Fibroblast of pulmonary artery (primary cell): Measurements from ENCODE around the gene CACNB4.
"Not testable (repeated sequence)": the region's sequence is repeated elsewhere in the genome, so short reads cannot be mapped to it uniquely, and the experiment has no call there.

ENCODE experiments used
- DNase-seq: peaks from one replicate; pipeline ENCODE4 v3.0.0-alpha.2; 2010; ENCODE audit warnings: low read depth
- H3K4me3 ChIP-seq: replicated peaks from 2 replicates; pipeline ENCODE4 v1.5.1; 2011; ENCODE audit warnings: low read depth, mild to moderate bottlenecking, control low read depth, low read length, moderate library complexity
- TF ChIP-seq, protein P1 (sequence below): IDR thresholded peaks from 2 replicates; pipeline ENCODE4 v1.5.1; 2011; ENCODE audit warnings: mild to moderate bottlenecking, control low read depth, low read length, inconsistent platforms; ENCODE audit errors: missing control alignments

The CACNB4 gene

DNA sequence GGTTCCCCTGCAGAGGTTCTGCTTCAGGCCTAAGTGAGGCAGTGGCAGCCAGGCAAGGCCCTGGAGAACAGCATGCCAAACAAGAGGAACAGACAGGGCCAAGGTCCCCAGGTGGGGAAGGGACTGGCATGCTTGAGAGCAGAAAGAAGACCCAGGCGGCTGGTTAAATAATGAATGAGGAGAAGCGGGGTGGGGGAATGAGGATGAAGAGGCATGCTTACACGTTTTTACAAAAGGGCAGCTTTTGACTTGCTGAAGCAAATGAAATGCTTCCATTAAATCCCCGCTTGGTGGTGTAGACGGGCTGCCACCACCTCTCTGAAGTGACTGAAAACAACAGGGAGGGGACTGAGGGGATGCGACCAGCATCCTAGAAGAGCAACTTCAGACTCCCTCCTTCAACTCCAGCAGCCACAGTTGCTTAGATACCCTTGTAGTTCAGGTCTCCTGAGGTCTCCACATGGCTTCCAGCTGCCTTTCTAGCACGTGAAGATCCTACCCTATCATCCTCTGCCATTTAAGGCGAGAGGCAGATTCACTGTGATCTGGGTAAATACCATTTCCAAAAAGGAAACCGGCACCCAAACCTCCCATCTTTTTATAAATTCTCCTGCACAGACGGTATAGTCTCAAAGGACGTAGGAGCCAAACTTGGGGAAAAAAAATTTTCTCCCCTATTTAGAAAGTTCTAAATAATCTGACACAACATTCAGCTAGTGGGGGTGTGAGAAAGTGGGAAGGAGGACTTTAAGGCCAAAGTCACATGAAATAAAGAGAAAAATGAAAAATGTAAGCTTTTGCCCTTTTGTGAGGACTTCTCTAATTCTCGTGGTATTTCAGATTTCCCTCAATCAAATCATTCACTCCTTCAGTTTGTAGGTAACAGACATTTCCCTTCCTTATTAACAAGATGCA lies 65.6 kb downstream of the CACNB4 start:
- H3K4me3 ChIP-seq = no peak overlapping the region
- TF ChIP-seq, protein P1, sequence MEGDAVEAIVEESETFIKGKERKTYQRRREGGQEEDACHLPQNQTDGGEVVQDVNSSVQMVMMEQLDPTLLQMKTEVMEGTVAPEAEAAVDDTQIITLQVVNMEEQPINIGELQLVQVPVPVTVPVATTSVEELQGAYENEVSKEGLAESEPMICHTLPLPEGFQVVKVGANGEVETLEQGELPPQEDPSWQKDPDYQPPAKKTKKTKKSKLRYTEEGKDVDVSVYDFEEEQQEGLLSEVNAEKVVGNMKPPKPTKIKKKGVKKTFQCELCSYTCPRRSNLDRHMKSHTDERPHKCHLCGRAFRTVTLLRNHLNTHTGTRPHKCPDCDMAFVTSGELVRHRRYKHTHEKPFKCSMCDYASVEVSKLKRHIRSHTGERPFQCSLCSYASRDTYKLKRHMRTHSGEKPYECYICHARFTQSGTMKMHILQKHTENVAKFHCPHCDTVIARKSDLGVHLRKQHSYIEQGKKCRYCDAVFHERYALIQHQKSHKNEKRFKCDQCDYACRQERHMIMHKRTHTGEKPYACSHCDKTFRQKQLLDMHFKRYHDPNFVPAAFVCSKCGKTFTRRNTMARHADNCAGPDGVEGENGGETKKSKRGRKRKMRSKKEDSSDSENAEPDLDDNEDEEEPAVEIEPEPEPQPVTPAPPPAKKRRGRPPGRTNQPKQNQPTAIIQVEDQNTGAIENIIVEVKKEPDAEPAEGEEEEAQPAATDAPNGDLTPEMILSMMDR = no peak
- DNase-seq = no peak

DNA sequence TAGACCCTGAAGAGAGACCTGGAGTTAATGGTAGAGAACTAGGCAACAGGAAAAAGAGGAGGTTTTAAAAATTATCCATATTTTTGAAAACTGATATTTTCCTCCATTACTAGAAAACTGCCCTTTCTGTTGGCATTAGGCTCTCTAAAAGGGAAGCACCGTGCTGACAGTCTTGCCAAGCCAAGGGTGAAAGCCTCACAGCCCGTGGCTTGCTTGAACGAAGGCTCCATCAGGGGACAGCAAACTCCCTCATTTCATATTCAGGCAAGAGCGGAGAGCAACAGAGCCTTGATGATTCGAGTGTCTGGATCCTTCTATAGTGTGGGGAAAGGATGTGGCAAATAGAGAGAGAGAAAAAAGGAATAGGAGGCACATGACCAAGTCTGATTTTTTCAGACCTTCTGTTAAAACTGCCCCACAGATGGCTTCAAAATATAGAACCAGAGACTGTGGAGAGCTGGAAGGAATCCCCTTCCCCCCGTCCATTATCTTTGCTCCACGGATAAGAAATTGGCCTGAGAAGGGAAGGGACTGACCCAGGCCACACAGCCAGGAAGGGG lies 67.0 kb downstream of the CACNB4 start:
- TF ChIP-seq, protein P1 = no peak
- DNase-seq = no peak
- no peak overlapping the region for H3K4me3 ChIP-seq

DNA sequence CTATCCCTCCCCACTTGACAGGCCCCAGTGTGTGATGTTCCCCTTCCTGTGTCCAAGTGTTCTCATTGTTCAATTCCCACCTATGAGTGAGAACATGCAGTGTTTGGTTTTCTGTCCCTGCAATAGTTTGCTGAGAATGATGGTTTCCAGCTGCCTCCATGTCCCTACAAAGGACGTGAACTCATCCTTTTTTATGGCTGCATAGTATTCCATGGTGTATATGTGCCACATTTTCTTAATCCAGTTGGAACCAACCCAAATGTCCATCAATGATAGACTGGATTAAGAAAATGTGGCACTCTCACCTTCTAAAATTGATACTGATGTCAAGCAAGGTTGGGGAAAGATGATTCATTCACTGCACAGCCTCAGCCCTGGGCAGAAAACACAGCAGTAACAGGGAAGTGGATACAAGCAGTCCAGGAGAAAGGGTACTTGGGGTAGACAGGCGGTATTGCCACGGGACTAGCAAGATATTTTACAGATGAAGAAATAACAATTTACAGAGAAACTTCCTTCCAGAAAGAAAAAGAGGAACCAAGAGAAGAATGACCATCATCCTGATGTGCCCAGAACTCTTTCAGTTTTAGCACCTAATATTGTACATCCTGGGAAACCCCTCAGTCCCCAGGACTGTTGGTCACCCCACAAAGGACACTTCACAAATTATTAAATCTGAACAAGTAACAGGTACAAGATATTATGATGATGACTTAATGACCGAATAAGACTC lies 68.1 kb downstream of the CACNB4 start:
- not testable (repeated sequence) for H3K4me3 ChIP-seq, DNase-seq

DNA sequence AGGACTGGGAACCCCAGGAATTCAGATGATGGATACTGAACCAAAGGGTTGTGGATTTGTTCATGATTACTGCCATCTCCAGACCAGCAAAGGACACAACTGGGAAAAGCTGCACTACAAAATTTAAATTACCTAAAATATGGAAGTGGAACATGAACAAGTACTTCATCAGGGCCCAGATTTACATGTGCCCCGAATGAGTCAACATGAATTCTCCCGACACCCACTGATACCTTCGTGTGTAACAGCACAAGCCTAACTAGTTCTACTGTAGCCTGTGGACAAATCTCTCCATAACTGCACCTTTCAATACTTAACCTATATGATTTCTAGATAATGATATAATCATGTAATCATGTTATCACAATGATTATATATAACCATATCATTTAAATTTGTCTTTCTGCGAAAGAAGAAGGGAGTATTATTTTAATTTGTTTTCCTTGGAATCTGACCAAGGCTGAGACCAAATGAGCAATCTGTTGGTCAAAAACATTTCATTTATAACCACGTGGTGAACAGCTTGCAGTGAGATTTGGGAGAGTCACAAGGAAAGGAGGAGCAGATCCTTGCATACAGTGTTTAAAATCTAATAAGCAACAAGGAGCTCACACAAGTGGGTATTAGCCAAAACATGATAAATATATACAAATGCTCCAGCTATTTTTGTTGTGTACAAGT lies 70.5 kb downstream of the CACNB4 start:
- DNase-seq = peak; percentile 13
- TF ChIP-seq, protein P1 = no peak

DNA sequence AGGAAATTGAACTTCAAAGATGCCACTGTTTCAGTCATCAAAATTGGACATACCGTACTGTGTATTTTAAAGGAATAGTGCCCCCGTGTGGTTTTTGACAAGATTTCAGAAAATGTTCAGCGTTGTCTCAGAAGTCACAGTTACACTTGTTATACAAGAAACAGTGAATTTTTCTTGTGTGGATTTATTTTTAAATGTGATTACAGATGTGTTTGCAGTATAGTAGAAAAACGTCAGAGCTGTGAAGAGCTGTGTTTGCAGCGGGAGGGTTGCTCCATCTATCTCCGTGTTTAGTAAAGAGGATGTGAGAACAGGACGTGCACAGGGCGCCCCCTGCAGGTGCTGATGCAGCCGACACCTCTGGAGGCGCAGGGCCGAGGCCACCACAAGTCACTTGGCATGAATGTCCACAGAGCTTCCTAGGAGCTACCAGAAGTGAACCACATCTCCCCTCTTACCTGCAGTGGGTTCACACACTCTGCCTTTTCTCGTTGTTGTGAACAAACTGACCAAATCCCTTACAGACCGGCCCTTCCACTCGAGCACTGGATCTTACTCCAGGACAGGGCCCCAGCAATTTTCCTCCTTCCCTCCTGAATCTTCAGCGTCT lies 73.1 kb downstream of the CACNB4 start:
- TF ChIP-seq, protein P1 = peak; percentile 85
- peak; percentile 77 for DNase-seq
- peak overlapping the region; percentile 47 for H3K4me3 ChIP-seq

More for the DNA sequence above, 70.5 kb downstream of the CACNB4 start:
- no peak overlapping the region for H3K4me3 ChIP-seq

DNA sequence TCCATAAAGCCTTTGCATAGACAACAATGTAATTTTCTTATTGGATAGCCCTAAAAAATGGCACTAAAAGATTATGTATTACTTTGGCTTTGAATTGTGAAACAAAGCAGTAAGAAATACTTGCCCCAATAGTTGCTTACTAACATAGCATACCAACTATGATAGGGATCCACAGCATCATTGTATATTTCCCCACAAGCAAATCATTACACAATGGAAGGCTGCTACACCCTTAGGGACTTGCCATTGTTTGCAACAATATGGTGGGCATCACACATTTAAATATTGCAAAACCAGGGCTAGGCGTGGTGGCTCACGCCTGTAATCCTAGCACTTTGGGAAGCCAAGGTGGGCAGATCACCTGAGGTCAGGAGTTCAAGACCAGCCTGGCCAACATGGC lies 74.4 kb downstream of the CACNB4 start:
- TF ChIP-seq, protein P1 = no peak
- no peak overlapping the region for H3K4me3 ChIP-seq
- no peak for DNase-seq
